ENCODE data around the gene DNAH2. TPM values are rescaled to one million over a fixed set of nuclear protein-coding genes. Genes with fewer than 3 reads are reported as not detected.

The DNAH2 gene
- total and polyA plus RNA-seq, 2 of the 8 experiments (the other 6 are each of a cell fraction or from before 2014, with no cell fraction given), result 0.13 to 0.18 TPM

DNA sequence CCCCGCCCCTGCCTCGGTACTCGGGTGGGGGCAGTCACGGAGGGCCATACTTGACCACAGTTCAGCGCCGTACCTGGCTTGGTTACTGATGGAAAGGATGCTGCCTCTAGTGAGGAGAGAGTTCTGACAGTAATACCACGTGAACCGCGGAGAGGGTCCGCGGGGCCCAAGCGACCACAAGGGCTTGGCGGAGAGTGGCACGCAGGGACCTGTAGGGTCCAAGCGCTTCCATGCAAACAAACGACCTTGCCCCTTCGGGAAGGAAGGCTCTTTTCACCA, 125.7 kb downstream of the DNAH2 start:
- WGBS, 2 experiments (ENCODE audit: extremely low coverage in 1 of 2, insufficient coverage in 1 of 2, insufficient read length in 1 of 2, insufficient replicate concordance in 2 of 2, low coverage in 1 of 2, low lambda C conversion rate in 2 of 2, missing lambda C conversion rate in 1 of 2), result 3% methylated on average over 16 of the region's 17 CpGs; no CpG with 5 or more reads in 1 of the 2 experiments
- Histone ChIP-seq H3K14ac (ENCODE audit: insufficient read length) (no peak overlapping the region), H3K23ac (ENCODE audit: insufficient read length) (no peak overlapping the region), H3K9me3 (ENCODE audit: insufficient read depth in 2 of 2, low read depth in 1 of 2, low read length in 1 of 2) (no peaks in the 10 kb centered on the region), H2BK20ac (ENCODE audit: low read length) (no peak overlapping the region), H3K27ac (ENCODE audit: low read depth, low read length) (no peak overlapping the region), H3K18ac (ENCODE audit: extremely low read depth, low read length) (no peak overlapping the region; the same call in 1 of the 2 replicates), H3K27me3 (replicated peaks in 1 of 4; ENCODE audit: control insufficient read depth in 3 of 4, extremely low read depth in 1 of 4, insufficient read depth in 3 of 4, low read length in 3 of 4) (peaks cover 18 to 53% (median 49%) of the 10 kb centered on the region in 4 experiments), H2AK5ac (ENCODE audit: low read depth, low read length) (no peak overlapping the region), H2AFZ (ENCODE audit: low read length) (no peak overlapping the region), H3K23me2 (ENCODE audit: low read depth, low read length) (peaks cover 34% of the 10 kb centered on the region), H3K36me3 (ENCODE audit: control insufficient read depth in 2 of 4, insufficient read depth in 4 of 4, low read length in 3 of 4) (no peaks in the 10 kb centered on the region; a peak in 1 of 8 replicates), H2BK5ac (ENCODE audit: low read depth, low read length) (peak overlapping the region; percentile 78; the same call in 1 of the 2 replicates), H2BK15ac (ENCODE audit: low read length) (peak overlapping the region; percentile 48; the same call in 1 of the 2 replicates), H3K9ac (replicated peaks in 1 of 4; ENCODE audit: extremely low read depth in 1 of 4, low read depth in 3 of 4, low read length in 3 of 4) (peak overlapping the region in 1 of 4 experiments; percentile 23; a peak in 2 of 7 replicates), H3K56ac (replicated peaks; ENCODE audit: insufficient read length, low read depth, low read length) (no peak overlapping the region), H4K8ac (ENCODE audit: extremely low read depth, insufficient read depth, low read length) (no peak overlapping the region), H4K20me1 (replicated peaks in 1 of 2; ENCODE audit: control insufficient read depth in 1 of 2, insufficient read depth in 2 of 2, low read length in 2 of 2) (peaks cover 12 to 42% of the 10 kb centered on the region in 2 experiments), H3K4me3 (ENCODE audit: extremely low read depth in 1 of 4, insufficient read depth in 2 of 4, low read depth in 3 of 4, low read length in 4 of 4) (peak overlapping the region; percentile 70 to 98 (median 86)), H2BK12ac (ENCODE audit: low read depth, low read length) (no peak overlapping the region; the same call in 1 of the 2 replicates), H3K4me2 (ENCODE audit: insufficient read depth in 1 of 2, low read depth in 2 of 2, low read length in 2 of 2) (peak overlapping the region; percentile 96 to 100), H3K79me1 (ENCODE audit: low read depth, low read length) (no peaks in the 10 kb centered on the region), H3K79me2 (ENCODE audit: control insufficient read depth in 1 of 2, insufficient read depth in 2 of 2, low read length in 2 of 2) (no peaks in the 10 kb centered on the region), H3K4ac (replicated peaks; ENCODE audit: insufficient read length, low read depth, low read length) (no peak overlapping the region), H3K4me1 (replicated peaks in 1 of 4; ENCODE audit: control insufficient read depth in 3 of 4, insufficient read depth in 4 of 4, low read length in 3 of 4) (peaks cover 10 to 25% (median 18%) of the 10 kb centered on the region in 4 experiments), H4K5ac (ENCODE audit: insufficient read length, low read depth, low read length) (no peak overlapping the region), H4K91ac (replicated peaks; ENCODE audit: insufficient read length, low read length) (no peak overlapping the region), H2BK120ac (replicated peaks; ENCODE audit: low read depth, low read length) (no peak overlapping the region)
- TF ChIP-seq ASH2L (IDR thresholded peaks at IDR 0.05; ENCODE audit: low read length), result peak; percentile 57
- TF ChIP-seq, protein P1, sequence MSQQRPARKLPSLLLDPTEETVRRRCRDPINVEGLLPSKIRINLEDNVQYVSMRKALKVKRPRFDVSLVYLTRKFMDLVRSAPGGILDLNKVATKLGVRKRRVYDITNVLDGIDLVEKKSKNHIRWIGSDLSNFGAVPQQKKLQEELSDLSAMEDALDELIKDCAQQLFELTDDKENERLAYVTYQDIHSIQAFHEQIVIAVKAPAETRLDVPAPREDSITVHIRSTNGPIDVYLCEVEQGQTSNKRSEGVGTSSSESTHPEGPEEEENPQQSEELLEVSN (IDR thresholded peaks at IDR 0.05), result no peak
- 0 out of 2 replicates have a peak, but pooled peaks have one; percentile 8 for TF ChIP-seq RBBP5 (IDR thresholded peaks at IDR 0.05; ENCODE audit: borderline replicate concordance, low read depth, low read length)
- peak; percentile 98 for TF ChIP-seq CTBP2 (IDR thresholded peaks at IDR 0.05; ENCODE audit: borderline replicate concordance, insufficient read depth, insufficient read length, low read length)
- TF ChIP-seq MAX (IDR thresholded peaks at IDR 0.05), result peak; percentile 56; the same call in 1 of the 2 replicates
- TF ChIP-seq KDM4A (IDR thresholded peaks at IDR 0.05; ENCODE audit: low read depth, low read length, severe bottlenecking), result peak; percentile 79
- TF ChIP-seq JUN (IDR thresholded peaks at IDR 0.05; ENCODE audit: low read depth, low read length), result no peak
- CTCF ChIA-PET (ENCODE audit: partially characterized antibody), result interaction anchor here (0.6 to 2.1 kb wide), 9 partner anchors 8 to 143 kb away, joined by 3 to 6 read pairs (median 4); partner anchors contain the start of gene EFNB3
- FAIRE-seq (no peak), DNase-seq (ENCODE audit: low read depth in 1 of 2, low spot score in 2 of 2) (peak in 1 of 2 experiments; percentile 76)
- POLR2A ChIA-PET (ENCODE audit: partially characterized antibody), result interaction anchor here (0.6 to 4.2 kb wide), 6 partner anchors 10 to 140 kb away, joined by 3 to 20 read pairs (median 8); partner anchors contain the start of genes CYB5D1, KDM6B, NAA38 and TMEM88
